Fibroblast of skin of right quadriceps (primary cell): ENCODE measurements around the gene RDH8.
A peak's percentile ranks its signal among the peaks of the same experiment; 100 is the strongest.

ENCODE experiments used
- DNase-seq: peaks from one replicate; pipeline ENCODE4 v3.0.0-alpha.2; 2013

RDH8 gene, protein sequence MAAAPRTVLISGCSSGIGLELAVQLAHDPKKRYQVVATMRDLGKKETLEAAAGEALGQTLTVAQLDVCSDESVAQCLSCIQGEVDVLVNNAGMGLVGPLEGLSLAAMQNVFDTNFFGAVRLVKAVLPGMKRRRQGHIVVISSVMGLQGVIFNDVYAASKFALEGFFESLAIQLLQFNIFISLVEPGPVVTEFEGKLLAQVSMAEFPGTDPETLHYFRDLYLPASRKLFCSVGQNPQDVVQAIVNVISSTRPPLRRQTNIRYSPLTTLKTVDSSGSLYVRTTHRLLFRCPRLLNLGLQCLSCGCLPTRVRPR

DNA sequence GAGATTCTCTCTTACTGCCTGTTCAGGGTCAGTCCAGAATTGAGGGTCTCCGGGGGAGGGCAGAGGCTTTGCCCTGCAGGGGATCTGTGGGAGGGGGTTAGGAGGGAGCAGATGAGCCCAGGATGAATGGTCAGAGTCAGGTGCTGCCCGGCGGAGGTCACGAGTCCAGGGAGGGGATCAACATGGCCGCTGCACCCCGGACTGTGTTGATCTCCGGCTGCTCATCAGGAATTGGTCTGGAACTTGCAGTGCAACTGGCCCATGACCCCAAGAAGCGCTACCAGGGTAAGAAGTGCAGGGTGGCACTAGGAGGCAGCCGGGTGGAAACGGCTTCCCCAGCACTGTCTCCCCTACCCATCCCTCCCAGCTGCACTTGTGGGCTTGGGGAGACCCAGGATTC, at the start of gene RDH8:
RDH8 (plus strand) TSS at position 168 of the 400 bp plus-strand sequence; CDS start at position 183, 15 bp downstream.
- no peak for DNase-seq

DNA sequence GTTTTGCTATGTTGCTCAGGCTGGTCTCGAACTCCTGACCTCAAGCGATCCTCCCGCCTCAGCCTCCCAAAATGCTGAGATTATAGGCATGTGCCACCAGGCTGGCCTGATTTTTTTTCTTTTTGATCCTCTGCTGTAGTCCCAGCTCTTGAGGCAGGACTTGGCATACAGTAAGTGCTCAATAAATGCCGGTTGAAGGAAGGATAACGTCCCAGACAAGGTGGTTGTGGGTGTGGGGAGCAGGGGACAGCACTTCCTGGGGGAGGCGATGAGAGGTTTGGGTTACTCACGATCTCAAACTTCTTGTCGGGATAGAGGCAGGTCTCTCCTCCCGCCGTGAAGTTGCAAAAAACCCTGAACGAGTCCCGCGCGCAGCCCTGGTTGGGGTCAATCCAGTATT, 47.3 kb upstream of the RDH8 start:
- DNase-seq: no peak

DNA sequence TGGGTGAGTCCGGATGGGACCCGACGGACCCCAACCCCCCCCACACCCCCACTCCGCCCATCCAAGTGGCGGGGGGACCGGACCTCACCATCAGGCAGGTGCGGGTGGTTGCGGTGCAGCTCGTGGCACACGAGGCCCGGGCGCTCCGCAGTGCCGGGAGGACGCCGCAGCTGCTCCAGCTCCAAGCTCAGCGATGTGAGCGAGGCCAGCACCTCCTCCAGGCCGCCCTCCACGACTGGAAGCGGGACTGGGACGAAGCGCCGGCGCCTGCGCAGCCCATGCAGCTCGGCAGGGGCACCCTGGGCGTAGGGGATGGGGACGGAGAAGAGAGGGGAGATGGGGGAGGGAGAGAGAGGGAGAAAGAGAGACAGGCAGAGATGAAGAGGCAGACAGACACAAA, 46.8 kb upstream of the RDH8 start:
- DNase-seq: no peak

DNA sequence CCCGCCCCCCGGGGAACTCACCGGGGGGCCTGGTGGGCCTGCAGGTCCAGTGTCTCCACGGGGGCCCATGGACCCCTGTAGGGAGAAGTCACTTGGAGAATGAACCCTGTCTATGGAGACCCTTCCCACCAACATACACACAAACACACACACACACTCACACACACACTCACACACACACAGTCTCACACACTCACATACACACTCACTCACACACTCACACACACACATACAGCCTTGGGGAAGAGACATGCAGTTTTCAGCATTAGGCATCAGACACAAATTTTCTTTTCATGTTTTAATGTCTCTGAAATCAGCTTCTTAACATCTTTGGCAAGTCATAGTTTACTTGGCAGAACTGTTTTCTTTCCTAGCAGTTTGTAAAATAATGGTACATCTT, 46.0 kb upstream of the RDH8 start:
- DNase-seq: peak; percentile 25

DNA sequence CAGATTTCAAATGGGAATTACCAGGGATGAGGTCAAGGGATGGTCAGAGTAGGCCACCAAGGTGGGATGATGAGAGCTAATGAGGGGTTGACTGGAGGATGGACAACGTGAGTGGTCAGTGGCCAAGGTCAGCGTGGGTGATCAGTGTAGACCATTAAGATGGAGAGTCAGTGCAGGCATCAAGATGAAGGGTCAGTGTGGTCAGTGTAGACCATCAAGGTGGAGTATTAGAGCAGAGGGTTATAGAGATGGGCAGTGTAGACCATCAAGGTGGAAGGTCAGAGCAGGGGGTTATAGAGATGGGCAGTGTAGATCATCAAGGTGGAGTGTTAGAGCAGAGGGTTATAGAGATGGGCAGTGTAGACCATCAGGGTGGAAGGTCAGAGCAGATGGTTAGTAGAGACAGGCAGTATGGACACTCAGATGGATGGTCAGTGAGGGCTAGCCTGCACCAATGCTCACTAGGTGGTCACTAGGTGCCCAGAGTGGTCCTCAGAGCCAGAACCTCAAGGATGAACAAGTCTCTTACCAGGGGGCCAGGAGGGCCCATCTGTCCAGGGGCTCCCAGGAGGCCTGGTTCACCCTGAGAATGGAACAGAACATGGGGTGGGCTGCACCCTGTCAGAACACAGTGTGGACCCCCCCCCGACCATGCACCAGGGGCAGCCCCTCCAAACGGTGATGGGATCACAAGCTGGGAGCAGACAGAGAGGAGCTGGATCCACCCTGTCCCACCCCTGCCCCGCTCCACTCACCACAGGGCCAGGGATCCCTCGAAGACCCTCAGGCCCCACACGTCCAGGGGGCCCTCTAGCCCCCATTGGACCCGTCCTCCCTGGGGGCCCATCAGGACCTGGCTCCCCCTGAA, 44.2 kb upstream of the RDH8 start:
- no peak for DNase-seq

DNA sequence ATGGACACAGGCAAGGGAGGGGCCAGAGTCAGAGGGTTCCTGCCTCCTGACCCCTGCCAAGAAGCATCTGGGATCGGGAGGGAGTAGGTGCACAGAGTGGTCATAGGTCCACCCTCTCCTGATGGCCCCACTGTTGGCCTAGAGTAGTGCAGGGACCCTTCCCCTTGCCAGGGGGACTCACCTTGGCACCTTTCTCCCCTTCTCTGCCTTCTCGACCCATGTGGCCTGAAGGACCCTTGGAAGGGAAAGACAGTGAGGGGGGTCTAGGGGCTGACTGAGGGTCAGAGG, 43.7 kb upstream of the RDH8 start:
- DNase-seq: no peak

DNA sequence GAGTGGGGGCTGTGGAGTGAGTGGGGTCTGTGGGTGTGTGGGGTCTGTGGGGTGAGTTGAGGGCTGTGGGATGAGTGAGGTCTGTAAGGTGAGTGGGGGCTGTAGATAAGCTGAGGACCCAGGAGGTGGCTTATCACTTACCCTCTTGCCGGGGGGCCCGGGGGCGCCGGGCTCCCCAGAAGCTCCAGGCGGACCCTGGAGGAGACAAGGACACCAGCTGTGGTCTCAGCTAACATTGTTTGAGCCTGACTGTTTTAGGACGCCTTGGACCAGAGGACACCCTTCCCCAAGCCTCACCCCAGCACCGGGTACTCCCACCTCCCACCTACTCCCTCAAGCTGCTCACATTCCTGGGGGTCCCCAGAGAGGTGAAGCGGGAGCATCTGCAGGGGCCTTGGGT, 42.8 kb upstream of the RDH8 start:
- no peak for DNase-seq

DNA sequence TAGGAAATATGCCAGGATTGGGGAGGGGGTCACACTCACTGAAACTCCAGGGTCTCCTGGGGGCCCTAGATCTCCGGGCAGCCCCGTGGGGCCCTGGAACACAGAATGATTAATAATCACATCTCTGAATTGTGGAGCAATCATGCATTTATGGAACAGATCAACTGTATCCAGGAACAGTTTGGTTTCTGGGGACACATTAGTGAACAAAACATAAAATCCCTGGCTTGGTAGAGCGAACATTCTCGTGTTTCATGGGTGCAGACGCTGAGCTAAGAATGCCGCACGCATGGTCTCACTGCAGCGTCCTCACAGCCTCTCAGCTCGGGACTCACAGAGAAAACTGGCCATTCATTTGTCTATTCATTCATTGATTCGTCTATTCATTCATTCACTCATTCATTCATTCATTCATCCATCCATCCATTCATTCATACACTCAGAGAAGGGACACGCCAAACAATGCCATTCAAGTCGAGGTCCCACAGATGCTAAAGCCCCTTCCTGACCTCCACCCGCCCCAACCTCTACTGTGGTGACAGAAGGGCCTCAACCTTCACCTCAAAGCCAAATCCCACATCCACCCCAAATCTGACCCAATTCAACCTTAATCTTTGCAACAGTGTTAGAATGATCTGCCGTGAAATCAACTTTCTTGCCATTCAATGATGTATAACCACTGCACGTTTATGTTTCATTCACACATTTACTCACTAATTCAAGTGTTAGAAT, 42.0 kb upstream of the RDH8 start:
- no peak for DNase-seq

DNA sequence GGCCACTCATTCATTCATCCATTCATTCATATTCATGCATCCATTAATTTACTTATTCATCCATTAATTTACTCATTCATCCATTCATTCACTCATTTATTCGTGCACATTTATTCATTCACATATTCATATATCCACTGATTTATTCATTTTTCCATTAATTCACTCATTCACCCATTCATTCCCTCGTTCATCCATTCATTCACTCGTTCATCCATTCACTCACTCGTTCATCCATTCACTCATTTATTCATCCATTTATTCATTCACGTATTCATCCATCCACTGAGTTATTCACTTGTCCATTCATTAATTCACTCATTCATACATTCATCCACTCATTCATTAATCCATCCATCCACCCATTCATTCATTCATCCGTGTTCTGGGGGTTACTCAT, 41.2 kb upstream of the RDH8 start:
- DNase-seq: no peak

DNA sequence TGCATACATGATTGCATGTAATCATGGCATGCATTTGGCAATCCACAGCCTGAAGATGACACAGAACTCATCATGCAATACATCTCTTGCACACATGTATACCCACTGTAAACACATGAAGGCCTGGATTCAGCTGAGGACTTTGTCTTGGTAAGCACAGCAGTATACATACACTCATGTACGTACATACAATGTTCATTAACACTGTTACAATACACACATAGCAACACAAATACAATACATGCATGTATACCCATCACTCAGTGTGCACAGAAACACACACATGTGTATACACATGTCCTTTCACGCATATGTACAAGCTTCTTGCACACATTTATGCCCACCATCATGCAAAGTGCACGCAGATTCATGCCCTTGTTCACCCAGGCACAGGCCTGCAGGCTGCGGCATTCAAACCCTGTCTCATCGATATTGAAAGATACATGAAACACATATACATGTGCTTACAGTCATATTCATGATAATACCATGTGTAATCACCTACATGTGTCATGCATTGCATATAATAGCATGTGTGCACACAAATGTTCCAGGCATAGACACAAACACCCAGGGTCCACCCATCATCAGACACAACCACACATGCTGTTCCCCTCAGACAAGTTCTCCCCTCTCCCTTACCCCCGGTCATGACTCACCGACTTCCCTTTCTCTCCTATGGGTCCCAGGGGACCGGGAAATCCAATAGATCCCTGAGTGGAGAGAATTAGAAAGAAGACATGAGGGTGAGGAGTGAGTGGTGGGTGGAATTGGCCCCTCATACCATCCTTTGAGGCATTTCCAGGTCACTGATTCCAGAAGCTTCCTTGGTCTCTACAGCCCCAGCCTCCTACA, 31.6 kb upstream of the RDH8 start:
- DNase-seq: peak; percentile 70

DNA sequence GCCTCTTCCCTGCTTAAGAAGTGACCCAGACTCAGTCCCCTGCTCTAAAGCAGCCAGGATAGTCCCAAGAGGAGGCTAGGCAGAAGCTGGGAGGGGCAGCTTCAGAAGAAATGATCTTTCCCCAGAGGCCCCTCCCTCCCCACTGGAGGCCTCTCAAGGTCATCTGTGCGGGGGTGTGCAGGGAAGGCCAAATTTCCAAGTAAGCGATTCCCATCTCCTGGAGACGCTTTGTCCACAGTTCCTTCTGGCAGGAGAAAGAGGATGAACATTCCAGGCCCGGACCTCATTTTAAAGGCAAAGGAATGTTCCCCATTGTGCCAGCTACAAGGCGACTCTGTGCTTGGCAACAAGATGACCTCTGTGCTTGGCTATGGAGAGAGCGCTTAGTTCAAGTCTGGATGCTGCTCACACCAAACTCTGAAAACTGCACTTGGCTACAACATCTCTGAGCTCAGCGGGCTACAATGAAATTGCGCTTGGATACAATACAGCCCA, 26.4 kb upstream of the RDH8 start:
- peak; percentile 45 for DNase-seq

DNA sequence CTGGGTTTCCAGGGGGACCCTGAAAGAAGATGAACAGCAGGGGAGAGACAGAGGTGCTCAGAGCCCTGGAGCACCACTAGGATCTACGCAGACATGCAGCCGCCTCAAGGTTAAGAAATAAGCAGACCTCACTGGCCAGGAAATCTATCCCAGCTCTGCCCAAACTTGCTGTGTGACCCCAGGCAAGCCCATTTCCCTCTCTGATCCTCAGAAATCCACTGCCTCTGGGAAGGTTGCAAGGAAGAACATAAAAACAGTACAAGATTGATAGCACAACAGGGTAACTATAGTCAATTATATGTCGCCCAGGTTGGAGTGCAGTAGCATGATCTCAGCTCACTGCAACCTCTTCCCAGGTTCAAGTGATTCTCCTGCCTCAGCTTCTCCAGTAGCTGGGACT, 23.8 kb upstream of the RDH8 start:
- DNase-seq: no peak

DNA sequence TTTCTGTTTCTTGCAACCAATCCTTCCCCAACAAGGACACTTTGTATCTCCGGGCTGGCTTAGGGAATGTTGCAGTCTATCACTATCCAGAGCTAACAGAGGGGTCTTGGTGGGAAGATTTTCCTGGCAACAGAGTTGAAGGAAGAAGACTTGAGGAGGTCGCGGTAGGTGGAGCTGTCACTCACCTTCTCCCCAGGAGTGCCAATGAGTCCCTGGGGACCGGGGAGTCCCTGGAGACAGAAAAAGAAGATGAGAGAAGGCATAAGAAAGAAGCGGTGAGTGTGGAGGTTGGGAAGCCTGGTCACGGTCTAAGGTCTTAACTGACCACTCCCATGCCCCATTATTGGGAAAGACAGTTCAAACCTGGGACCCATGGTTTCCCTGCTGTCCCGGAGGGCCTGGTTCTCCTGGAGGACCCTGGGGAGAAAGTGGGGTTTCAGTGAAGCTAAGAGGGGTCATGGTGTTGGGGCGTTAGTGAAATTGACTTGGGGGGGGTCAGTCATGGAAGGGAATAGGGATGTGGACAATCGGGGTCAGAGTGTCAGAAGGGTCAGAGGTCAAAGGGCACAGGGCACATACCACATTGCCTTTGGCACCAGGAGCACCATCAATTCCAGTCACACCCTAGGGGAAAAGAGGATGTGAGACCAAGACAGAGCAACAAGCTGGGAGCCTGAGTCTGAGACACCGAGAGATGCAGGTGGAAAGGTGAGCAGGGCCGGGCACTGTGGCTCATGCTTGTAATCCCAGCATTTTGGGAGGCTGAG, 21.7 kb upstream of the RDH8 start:
- no peak for DNase-seq

DNA sequence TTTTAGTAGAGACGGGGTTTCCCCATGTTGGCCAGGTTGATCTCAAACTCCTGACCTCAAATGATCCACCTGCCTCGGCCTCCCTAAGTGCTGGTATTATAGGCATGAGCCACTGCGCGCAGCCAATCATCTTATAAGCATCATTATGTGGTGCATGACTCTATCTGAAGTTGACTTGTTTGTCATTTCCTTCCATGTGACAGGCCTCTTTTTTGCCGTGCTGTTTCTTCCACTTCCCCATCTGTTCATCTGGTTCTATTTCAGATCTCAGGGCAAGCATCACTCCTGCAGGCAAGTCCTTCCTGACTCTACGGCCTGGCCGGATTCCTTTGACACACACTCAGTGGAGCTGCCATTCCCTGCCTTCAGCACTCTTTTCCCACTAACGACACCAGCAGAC, 18.2 kb upstream of the RDH8 start:
- no peak for DNase-seq

DNA sequence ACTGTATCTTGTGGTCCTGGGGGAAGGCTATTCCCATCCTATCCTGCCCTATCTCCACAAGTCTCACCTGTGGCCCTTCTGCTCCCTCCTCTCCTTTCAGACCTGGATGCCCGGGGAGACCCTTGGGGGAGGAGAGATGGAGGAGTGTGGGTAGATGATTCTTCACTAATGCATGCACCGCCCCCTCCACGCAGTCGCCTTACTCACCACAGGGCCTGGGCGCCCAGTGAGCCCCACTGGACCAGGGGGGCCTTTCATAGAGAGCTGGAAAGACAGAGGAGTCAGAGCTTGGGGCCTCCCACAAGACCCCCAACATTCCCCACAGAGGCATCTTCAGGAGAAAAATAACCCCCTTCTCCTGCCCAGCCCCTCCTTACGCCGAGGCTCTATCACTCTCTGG, 17.3 kb upstream of the RDH8 start:
- DNase-seq: no peak

DNA sequence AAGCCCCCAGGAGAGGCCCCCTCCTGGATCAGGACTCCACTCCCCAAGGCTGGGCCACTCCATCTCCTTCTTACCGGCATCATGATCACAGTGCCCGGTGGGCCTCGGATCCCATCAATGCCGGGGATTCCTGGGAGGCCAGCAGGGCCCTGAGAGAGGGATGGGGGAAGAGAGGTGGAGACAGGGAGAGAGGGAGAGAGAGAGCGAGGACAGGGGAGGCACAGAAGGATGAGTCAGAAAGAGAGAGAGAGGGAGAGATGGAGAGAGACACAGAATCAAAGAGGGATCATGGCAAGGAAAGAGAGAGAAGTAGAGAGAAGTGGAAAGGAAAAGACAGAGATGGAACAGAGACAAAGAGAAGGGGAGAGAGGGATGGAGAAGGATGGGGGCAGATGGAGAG, 16.7 kb upstream of the RDH8 start:
- peak; percentile 47 for DNase-seq

DNA sequence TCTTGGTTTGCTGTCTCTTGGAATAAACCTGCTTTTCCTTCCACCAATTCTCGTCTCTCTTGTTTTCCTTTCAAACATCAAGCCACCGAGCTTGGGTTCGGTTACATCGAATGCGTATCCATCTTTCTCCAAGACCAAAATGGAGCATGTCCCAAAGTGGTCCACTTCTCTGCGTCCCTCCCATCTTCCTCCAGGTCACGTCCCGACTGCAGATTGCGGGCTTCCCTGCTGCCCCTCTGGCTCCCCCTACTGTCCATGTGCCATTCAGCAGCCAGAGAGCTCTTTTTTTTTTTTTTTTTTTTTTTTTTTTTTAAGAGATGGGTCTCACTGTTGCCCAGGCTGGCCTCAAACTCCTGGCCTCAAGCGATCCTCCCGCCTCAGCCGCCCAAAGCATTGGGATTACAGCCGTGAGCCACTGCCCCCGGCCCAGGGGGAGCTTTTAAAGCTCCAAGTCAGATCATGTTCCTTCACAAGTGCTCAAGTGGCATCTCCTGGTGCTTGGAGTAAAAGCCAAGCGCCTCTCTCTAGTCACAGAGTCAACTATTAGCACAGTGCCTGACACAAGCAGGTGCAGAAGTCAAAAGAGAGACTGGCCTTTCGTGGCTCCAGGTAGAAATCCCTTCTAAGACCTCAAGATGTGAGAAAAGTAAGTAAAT, 13.0 kb upstream of the RDH8 start:
- peak; percentile 68 for DNase-seq

DNA sequence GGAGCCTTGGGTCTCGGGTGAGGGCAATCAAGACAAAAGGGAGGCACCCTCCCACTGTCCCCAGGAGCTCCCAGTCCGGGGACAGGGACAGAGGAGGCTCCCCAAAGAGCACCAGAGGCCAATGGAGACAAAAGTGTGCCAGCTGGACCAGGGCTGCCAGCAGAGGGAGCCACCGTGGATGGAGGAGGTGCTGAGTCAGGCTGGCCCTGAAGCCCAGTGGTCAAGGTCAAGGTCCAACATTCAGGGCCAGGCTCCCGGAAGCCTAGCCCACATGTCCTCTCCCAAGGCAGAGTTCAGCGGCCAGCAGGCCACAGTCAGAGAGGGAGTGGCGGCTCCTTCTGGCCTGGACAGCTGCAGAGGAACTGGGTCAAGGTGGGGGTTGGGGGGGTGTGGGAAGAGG, 11.4 kb upstream of the RDH8 start:
- DNase-seq: no peak

DNA sequence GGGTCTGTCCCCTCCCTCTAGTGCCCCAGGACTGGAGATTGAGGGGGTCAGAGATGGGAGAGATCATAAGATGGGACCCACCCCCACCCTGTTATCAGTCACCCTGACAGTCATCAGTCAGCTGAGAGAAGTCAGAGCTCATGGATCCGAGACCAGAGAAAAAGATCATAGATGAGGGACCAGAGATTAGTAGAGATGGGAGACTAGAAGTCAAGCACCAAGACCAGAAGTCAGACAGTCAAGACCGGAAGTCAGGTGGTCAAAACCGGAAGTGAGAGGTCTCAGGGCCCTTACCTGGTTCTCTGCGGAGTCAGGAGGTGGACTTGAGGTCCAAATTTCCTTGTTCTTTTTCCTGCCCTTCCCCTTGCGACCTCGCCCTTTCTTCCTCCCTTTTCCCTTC, 10.0 kb upstream of the RDH8 start:
- DNase-seq: no peak

DNA sequence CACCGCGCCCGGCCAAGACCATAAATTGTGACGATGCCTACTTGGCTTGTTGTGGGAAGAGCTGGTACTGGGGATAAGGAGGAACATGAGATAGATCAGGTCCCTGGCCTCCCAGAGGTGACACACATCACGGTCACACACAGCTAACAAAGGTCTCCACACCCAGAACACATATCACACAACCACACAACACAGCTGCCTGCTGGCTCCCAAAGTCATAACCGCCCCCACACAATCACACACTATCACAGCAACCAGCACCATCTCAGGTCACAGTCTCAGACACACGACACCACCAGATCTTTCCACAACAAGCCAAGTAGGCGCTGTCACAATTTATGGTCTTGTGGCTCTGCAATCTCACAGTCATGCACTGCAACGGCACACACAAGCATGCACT, 8.7 kb upstream of the RDH8 start:
- DNase-seq: no peak

DNA sequence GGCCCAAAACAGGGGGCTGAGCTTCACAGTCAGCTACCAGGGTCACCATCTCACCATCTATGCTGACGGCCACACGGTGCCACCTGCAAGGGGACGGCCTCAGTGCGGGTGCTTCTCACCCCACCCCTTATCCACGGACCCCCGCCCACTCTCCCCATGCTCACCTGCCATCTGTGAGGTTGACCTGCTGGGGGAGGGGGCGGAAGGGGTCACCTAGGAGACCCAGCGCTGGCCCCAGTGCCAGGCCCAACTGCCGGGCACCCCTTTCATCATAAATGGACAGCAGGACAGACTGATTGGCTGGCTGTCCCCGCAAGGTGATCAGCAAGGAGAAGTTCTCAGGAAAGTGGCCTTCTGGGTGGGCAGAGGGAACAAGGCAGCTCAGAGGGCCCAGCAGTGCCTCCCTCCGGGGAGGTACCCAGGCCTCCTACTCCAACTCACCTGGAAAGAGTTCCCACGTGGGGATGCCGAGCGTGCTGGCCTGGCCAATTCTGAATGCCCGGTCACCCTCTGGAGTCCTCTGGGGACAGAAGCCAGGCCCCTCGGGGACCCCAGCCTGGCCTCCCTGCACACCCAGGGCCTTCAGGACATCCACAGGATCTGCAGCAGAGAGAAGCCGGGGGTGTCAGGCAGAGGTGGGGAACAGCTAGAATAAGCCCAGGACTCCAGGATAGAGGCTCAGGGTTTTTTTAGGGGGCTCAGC, 7.5 kb upstream of the RDH8 start:
- DNase-seq: no peak
